ENCODE measurements around the gene SEC24C.

Gene SEC24C

GRCh38 chr10:73812657-73813056, 68.5 kb downstream of the SEC24C start:
- DNase-seq (ENCODE audit: low read depth in 2 of 2): no peak

- no peak for DNase-seq (ENCODE audit: low read depth in 2 of 2)
These were observed 69.2 kb downstream of the SEC24C start for GRCh38 chr10:73813333-73813732.

- no peak for DNase-seq (ENCODE audit: low read depth in 2 of 2)
These were observed 70.2 kb downstream of the SEC24C start for GRCh38 chr10:73814276-73814895.

- DNase-seq (ENCODE audit: low read depth in 2 of 2): no peak
These were observed 70.9 kb downstream of the SEC24C start for GRCh38 chr10:73814896-73815718.

GRCh38 chr10:73815719-73816030, 71.5 kb downstream of the SEC24C start:
- no peak for DNase-seq (ENCODE audit: low read depth in 2 of 2)

- DNase-seq (ENCODE audit: low read depth in 2 of 2): no peak
These were observed 73.0 kb downstream of the SEC24C start for GRCh38 chr10:73816917-73817729.

GRCh38 chr10:73817826-73818225, 73.7 kb downstream of the SEC24C start:
- no peak for DNase-seq (ENCODE audit: low read depth in 2 of 2)

GRCh38 chr10:73818402-73818801, 74.2 kb downstream of the SEC24C start:
- DNase-seq (ENCODE audit: low read depth in 2 of 2): no peak

GRCh38 chr10:73819081-73819480, 74.9 kb downstream of the SEC24C start:
- DNase-seq (ENCODE audit: low read depth in 2 of 2): no peak

GRCh38 chr10:73819513-73820093, 75.4 kb downstream of the SEC24C start:
- DNase-seq (ENCODE audit: low read depth in 2 of 2): no peak

Measured in activated CD4-positive, alpha-beta T cell treated with anti-CD3 and anti-CD28 coated beads for 24 hours (primary cell).